ENCODE results near the gene ABCF3. TPM values are rescaled to one million over a fixed set of nuclear protein-coding genes. Genes with fewer than 3 reads are reported as not detected.

The ABCF3 gene
- total and polyA plus RNA-seq, 10 donors, result 35.3 to 90.7 (median 68.5) TPM

GRCh38 chr3:184178521-184179138 is 7.4 kb upstream of the ABCF3 start:
- H3K4me3 ChIP-seq, result no peak overlapping the region
- peak; percentile 54 for DNase-seq
- H3K36me3 ChIP-seq, result peaks cover 2 to 71% (median 65%) of the 10 kb centered on the region in 6 donors
- WGBS, 5 donors, result 96 to 97% (median 97%) methylated on average over 13 of the region's 13 CpGs
- TF ChIP-seq POLR2AphosphoS5 (IDR thresholded peaks at IDR 0.05) (no peak), POLR2A (IDR thresholded peaks at IDR 0.05) (no peak), CTCF (IDR thresholded peaks at IDR 0.05 in 8 of 11, conservative IDR thresholded peaks at IDR 0.05 in 3 of 11) (no peak)
- peaks cover 28 to 56% (median 40%) of the 10 kb centered on the region in 6 donors for H3K4me1 ChIP-seq
- H3K9me3 ChIP-seq, result no peaks in the 10 kb centered on the region
- intact Hi-C loops (cut with DNase I; ENCODE audit: low total_unique reads), result no loop called here
- peak overlapping the region in 2 of 8 donors; percentile 94 to 97 for H3K27ac ChIP-seq
- no peaks in the 10 kb centered on the region for H3K27me3 ChIP-seq (replicated peaks in 1 of 7)

- DNase-seq, result no peak
- Histone ChIP-seq H3K27ac (no peak overlapping the region), H3K4me3 (no peak overlapping the region), H3K36me3 (peaks cover 2 to 84% (median 74%) of the 10 kb centered on the region in 6 donors), H3K27me3 (replicated peaks in 1 of 7) (no peaks in the 10 kb centered on the region), H3K4me1 (peaks cover 28 to 53% (median 38%) of the 10 kb centered on the region in 6 donors), H3K9me3 (no peaks in the 10 kb centered on the region)
- intact Hi-C loops (cut with DNase I; ENCODE audit: low total_unique reads), result loop anchor here (10.0 kb wide), 1 partner anchor 135 kb away; the partner anchor contains the start of gene EIF4G1
- TF ChIP-seq CTCF (IDR thresholded peaks at IDR 0.05 in 8 of 11, conservative IDR thresholded peaks at IDR 0.05 in 3 of 11), result no peak
- no peak for TF ChIP-seq POLR2AphosphoS5 (IDR thresholded peaks at IDR 0.05)
- WGBS, 5 donors, result 84 to 97% (median 90%) methylated on average over 6 of the region's 6 CpGs
Observed at GRCh38 chr3:184180165-184180564, 5.8 kb upstream of the ABCF3 start.

GRCh38 chr3:184181596-184181995 is 4.4 kb upstream of the ABCF3 start:
- Histone ChIP-seq H3K4me1 (peaks cover 15 to 47% (median 33%) of the 10 kb centered on the region in 6 donors), H3K27me3 (replicated peaks in 1 of 7) (no peaks in the 10 kb centered on the region), H3K27ac (no peak overlapping the region), H3K4me3 (no peak overlapping the region), H3K36me3 (peaks cover 2 to 84% (median 74%) of the 10 kb centered on the region in 6 donors), H3K9me3 (no peaks in the 10 kb centered on the region)
- 84 to 95% (median 92%) methylated on average over 9 of the region's 9 CpGs for WGBS, 5 donors
- TF ChIP-seq POLR2A (IDR thresholded peaks at IDR 0.05) (no peak), CTCF (IDR thresholded peaks at IDR 0.05 in 8 of 11, conservative IDR thresholded peaks at IDR 0.05 in 3 of 11) (no peak), POLR2AphosphoS5 (IDR thresholded peaks at IDR 0.05) (no peak)
- no peak for DNase-seq
- intact Hi-C loops (cut with DNase I; ENCODE audit: low total_unique reads), result loop anchor here (10.0 kb wide), 1 partner anchor 133 kb away; the partner anchor contains the start of gene EIF4G1

GRCh38 chr3:184183679-184184078 is 2.3 kb upstream of the ABCF3 start:
- no peak overlapping the region for H3K4me3 ChIP-seq
- H3K9me3 ChIP-seq, result no peaks in the 10 kb centered on the region
- no peak overlapping the region for H3K27ac ChIP-seq
- intact Hi-C loops (cut with DNase I; ENCODE audit: low total_unique reads), result loop anchor here (10.0 kb wide), 1 partner anchor 131 kb away; the partner anchor contains the start of gene EIF4G1
- peaks cover 2 to 78% (median 68%) of the 10 kb centered on the region in 6 donors for H3K36me3 ChIP-seq
- H3K27me3 ChIP-seq (replicated peaks in 1 of 7), result no peaks in the 10 kb centered on the region
- no peak for DNase-seq
- peaks cover 13 to 47% (median 34%) of the 10 kb centered on the region in 6 donors for H3K4me1 ChIP-seq
- TF ChIP-seq POLR2A (IDR thresholded peaks at IDR 0.05) (no peak), POLR2AphosphoS5 (IDR thresholded peaks at IDR 0.05) (peak in 1 of 3 donors; percentile 32), CTCF (IDR thresholded peaks at IDR 0.05 in 8 of 11, conservative IDR thresholded peaks at IDR 0.05 in 3 of 11) (no peak)
- WGBS, 5 donors, result 89 to 96% (median 91%) methylated on average over 5 of the region's 5 CpGs
